CD4-positive, alpha-beta T cell treated with Interleukin-6 at 100 ng/mL for 8 hours (primary cell): ENCODE data around the gene SMYD2.
A peak's percentile ranks its signal among the peaks of the same experiment; 100 is the strongest.

Source experiments
- DNase-seq: peaks from one replicate; pipeline ENCODE4 v3.0.0-alpha.2; 2020; ENCODE audit warnings: mixed read lengths, low spot score

SMYD2 gene

GRCh38 chr1:214329470-214330220 is 48.7 kb downstream of the SMYD2 start:
- DNase-seq: no peak

DNA sequence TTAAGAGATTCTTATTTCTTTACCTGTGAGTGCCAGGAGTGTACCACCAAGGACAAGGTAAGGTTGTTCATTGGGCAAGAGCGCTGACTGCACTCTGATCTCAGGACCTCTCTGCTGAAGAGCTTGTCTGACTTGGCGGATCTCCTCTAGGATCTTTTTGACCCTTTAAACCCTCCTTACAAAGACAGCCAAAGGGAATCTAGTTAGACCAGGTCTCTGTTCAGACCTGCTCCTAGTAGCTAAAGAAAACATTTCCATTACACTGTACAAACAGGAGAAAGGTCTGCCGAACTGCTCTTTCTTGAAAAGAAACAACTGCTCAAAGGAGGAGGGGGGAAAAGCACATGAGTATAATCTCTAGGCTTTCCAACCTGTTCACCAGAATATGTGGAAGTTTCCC is 49.3 kb downstream of the SMYD2 start:
- no peak for DNase-seq

DNA sequence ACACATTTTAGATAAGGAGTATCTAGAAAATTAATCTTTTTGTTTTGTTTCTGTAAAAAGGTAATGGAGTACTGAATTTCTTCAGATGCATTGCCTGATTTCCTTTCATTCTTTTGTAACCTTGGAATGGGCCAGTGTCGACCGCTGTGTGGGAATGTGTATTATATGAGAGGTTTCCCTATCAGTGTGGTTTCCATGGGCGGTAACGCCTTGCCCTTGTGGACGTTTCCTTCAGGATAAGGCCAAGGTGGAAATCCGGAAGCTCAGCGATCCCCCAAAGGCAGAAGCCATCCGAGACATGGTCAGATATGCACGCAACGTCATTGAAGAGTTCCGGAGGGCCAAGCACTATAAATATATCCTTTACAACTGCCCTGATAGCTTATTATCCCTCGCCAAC is 49.8 kb downstream of the SMYD2 start:
- no peak for DNase-seq

DNA sequence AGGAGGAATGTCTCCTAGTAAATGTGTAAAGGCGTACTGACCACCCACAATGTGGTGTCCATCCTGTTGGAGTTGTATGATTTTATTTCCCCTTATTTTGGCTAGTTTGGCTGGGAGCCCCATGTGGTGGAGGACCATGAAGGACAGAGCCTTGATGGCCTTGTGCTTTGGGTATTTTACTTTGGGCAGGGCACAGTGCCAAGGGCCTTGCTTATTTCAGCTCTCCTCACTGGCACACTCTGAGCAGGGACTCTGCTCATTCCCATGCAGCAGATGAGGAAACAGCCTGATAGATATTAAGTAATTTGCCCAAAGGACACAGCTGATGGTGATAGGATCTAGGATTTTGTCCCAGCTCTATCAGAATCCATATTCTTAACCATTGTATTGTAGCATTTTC is 50.2 kb downstream of the SMYD2 start:
- no peak for DNase-seq

DNA sequence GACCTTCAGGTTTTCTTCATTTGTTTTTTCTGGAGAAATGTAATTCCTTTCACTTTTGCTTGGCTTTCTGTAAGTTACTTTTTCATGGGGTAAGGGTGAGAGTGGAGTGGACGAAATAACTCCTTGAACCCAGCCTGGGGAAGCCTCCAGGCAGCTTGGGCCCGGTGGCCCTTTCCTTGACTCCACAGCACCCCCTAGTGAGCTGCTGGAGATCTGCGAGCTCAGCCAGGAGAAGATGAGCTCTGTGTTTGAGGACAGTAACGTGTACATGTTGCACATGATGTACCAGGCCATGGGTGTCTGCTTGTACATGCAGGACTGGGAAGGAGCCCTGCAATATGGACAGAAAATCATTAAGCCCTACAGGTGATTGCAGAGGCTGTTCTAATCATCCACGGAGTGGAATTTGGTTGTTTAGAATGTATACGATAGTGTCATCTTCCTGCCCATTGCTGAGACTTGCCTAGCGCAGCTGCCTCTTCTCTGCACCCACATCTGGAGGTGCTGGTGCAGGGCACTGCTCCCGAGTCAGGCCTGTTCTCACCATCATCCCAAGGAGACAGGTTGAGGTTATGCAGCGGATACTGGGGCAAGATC is 51.0 kb downstream of the SMYD2 start:
- peak; percentile 37 for DNase-seq

DNA sequence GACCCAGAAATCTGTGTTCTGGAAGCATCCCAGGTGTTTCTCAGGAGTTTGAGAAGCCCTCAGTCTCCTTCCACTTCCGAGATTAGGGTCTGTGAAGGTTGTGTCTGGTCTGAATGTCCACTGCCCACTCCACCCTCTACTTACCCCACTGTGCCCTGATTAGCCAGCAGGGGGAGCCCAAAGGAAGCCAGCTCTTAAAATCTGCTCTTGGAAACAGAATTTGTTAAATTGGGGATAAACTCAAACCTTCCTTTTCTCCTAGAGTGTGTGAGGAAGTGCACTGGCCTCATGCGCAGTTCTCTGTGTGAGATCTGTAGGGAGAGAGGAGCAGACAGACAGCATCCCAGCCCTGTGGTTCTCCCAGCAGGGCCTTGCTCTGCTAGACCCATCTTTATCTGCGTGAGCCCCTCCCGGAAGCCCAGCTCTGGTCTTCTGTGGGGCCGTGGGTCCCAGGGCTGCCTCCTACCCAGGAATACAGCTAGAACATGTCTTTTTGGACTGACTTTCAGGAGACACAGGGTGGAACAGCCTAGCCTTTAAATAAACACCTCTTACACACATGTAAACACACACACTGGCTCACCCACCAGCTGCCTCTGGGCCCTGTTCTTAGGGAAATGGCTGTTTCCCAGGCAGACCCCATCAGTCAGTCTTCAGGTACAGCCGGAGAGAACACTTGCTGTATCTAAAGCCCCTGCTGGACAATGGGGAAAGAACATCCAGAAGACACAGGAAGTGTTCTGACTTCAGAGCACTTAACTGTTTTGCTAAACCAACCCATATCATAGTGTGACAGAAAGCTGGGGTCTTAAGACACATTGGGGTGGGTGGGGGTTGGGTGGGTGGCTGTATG is 52.2 kb downstream of the SMYD2 start:
- peak; percentile 3 for DNase-seq

DNA sequence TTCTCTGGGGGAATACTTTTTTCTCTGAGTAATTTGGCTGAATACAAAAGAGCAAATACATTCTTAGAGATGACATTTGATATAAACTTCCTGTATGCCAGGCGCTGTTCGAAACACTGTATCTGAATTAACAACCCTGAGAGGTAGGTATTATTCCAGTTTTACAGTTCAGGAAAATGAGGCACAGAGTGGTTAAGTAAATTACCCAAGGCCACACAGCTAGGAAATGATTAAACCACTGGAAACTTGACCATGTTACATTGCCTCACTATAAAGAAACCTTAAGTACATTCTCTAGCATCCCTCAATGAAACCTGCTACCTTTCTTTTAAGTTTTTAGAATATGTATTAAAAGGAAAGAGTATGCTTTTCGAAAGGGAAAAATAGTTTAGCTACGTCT is 54.6 kb downstream of the SMYD2 start:
- no peak for DNase-seq

- no peak for DNase-seq
Observed at GRCh38 chr1:214337015-214337414, 56.1 kb downstream of the SMYD2 start.

- no peak for DNase-seq
Observed at GRCh38 chr1:214337511-214337910, 56.6 kb downstream of the SMYD2 start.

DNA sequence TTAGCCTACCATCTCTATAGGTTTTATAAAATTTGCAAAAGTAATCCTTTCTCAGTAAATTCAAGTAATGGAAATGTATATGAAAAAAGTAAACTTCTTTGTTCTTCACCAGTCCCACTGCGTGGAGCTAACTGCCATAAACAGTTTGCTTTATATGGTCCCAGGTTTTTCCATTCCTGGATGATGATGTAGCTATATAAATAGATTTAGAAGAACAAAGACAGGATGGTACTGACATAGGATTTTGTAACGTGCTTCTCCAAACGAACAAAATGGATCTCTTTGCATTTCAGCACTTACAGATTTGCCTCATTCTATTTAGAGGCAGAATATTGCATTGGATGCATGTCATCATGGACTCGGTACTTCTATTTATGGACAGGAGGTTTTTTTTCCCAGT is 57.3 kb downstream of the SMYD2 start:
- DNase-seq: no peak

- DNase-seq: no peak
Observed at GRCh38 chr1:214341459-214341858, 60.5 kb downstream of the SMYD2 start.

DNA sequence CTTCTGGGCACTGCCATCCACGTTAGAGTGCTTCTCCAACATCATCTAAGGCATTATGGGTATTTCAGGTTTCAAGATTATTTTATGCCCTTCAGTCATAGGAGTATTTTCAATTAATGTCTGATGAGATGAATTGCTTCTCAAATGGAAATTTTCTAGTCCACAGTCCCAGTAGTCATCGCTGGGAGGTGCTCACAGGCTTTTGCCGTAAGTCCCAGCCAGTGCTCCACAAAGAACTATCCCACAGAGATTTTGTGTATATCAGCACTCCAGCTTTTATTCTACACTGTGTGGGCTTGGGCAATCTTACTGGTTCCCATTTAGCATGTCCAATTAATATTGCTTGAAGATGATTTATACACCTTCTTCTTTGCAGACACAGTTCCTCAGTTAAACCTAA is 61.0 kb downstream of the SMYD2 start:
- no peak for DNase-seq

GRCh38 chr1:214342525-214342924 is 61.6 kb downstream of the SMYD2 start:
- DNase-seq: no peak

GRCh38 chr1:214344897-214345296 is 63.9 kb downstream of the SMYD2 start:
- no peak for DNase-seq

- DNase-seq: no peak
Observed at GRCh38 chr1:214349008-214349407, 68.0 kb downstream of the SMYD2 start.

DNA sequence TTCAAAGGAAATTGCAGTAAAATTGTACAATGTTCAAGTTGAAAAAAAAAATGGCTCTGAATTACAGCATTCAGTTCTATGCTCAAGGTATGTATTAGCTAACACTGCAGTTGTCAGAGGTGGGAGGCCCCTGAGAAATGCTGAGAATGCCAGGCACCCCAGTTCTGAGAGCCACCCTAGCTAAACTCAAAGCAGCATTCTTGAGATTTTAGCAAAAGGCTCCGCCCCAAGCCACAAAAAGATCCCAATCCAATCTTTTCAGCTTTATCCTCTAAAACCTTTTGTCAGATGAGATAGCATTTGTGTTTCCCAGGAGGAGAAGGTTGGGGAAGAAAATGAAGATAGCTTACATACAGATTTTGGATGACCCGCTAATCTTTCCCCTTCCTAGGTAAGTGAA is 68.8 kb downstream of the SMYD2 start:
- DNase-seq: no peak

GRCh38 chr1:214351551-214352277 is 70.8 kb downstream of the SMYD2 start:
- no peak for DNase-seq

- DNase-seq: no peak
Observed at GRCh38 chr1:214352838-214353237, 71.9 kb downstream of the SMYD2 start.

GRCh38 chr1:214354440-214355148 is 73.6 kb downstream of the SMYD2 start:
- no peak for DNase-seq

DNA sequence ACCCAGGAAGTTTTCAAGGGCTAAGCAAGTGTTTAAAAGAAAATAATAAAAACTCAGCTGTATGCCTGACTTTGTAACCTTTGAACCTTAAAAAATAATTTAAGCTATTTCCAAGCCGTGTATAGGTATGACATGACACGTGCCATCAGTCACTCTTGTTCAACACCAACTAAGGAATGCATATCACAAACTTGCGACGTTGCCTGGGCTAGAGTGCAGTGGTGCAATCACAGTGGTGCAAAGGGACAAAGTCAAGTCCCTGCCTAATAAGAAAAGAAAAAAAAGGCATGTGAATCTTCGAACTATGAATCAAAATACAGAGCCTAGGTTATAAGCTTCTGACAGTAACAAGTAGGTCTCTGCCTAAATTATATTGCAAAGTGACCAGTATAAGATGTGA is 79.2 kb downstream of the SMYD2 start:
- DNase-seq: no peak

DNA sequence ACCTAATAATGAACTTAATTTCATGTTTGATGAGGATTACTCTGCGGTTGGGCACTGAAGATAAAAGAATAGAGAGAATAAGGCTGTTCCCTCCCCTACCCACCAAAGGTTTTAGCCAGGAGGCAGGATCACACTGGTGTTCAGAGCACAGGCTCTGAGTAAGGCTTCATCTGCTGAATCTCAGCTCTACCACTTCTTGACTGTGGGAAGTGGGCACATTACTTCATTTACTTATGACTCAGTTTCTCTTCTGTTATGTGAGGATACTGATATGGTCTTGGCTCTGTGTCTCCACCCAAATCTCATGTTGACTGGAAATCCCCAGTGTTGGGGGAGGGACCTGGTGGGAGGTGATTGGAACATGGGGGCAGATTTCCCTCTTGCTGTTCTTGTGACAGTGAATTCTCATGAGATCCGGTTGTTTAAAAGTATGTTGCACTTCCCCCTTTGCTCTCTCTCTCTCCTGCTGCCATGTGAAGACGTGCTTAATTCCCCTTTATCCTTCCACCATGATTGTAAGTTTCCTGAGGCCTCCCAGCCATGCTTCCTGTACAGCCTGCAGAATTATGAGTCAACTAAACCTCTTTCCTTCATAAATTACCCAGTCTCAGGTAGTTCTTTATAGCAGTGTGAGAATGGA is 79.7 kb downstream of the SMYD2 start:
- no peak for DNase-seq
